ENCODE measurements around the gene MRC2.
"Not testable (repeated sequence)": the region's sequence is repeated elsewhere in the genome, so short reads cannot be mapped to it uniquely, and the experiment has no call there.

The MRC2 gene

GRCh38 chr17:62627219-62627903, at the start of gene MRC2:
TSS of gene MRC2 (plus strand) at chr17:62627670. CDS start at chr17:62627803, 133 bp downstream.
- peak in 36 of 56 donors; percentile 9 to 73 (median 44) for DNase-seq

GRCh38 chr17:62578757-62579487, 48.5 kb upstream of the MRC2 start:
- no peak for DNase-seq

- DNase-seq = no peak
Measured at GRCh38 chr17:62580947-62581346, 46.5 kb upstream of the MRC2 start.

GRCh38 chr17:62581764-62582163, 45.7 kb upstream of the MRC2 start:
- no peak for DNase-seq

GRCh38 chr17:62587554-62587953, 39.9 kb upstream of the MRC2 start:
- no peak for DNase-seq

- DNase-seq = no peak
Measured at GRCh38 chr17:62588109-62588508, 39.4 kb upstream of the MRC2 start.

GRCh38 chr17:62591333-62591732, 36.1 kb upstream of the MRC2 start:
- DNase-seq = no peak

GRCh38 chr17:62591822-62592221, 35.6 kb upstream of the MRC2 start:
- not testable (repeated sequence) for DNase-seq

GRCh38 chr17:62592341-62593099, 35.0 kb upstream of the MRC2 start:
- no peak for DNase-seq

GRCh38 chr17:62595484-62595883, 32.0 kb upstream of the MRC2 start:
- DNase-seq = no peak

GRCh38 chr17:62596662-62597061, 30.8 kb upstream of the MRC2 start:
- DNase-seq = no peak

GRCh38 chr17:62597150-62597549, 30.3 kb upstream of the MRC2 start:
- no peak for DNase-seq

- DNase-seq = no peak
Measured at GRCh38 chr17:62597920-62598319, 29.6 kb upstream of the MRC2 start.

GRCh38 chr17:62599964-62600657, 27.4 kb upstream of the MRC2 start:
- no peak for DNase-seq

- no peak for DNase-seq
Measured at GRCh38 chr17:62600805-62601204, 26.7 kb upstream of the MRC2 start.

- DNase-seq = no peak
Measured at GRCh38 chr17:62601471-62601870, 26.0 kb upstream of the MRC2 start.

GRCh38 chr17:62603783-62604182, 23.7 kb upstream of the MRC2 start:
- DNase-seq = not testable (repeated sequence)

GRCh38 chr17:62605588-62605987, 21.9 kb upstream of the MRC2 start:
- DNase-seq = no peak

GRCh38 chr17:62611292-62611691, 16.2 kb upstream of the MRC2 start:
- no peak for DNase-seq

GRCh38 chr17:62611728-62612127, 15.7 kb upstream of the MRC2 start:
- no peak for DNase-seq

GRCh38 chr17:62612289-62612688, 15.2 kb upstream of the MRC2 start:
- DNase-seq = not testable (repeated sequence)

GRCh38 chr17:62613095-62613494, 14.4 kb upstream of the MRC2 start:
- not testable (repeated sequence) for DNase-seq
